AG09309 (cell line): ENCODE results near the gene TREH.
A peak's percentile ranks its signal among the peaks of the same experiment; 100 is the strongest.

Source experiments
- DNase-seq: peaks from one replicate; pipeline ENCODE4 v3.0.0-alpha.2; 2010; ENCODE audit warnings: low read depth
- H3K4me3 ChIP-seq: 2 replicates; pipeline ENCODE4 v1.5.1; 2011; ENCODE audit warnings: mild to moderate bottlenecking, low read depth, low read length, moderate library complexity; ENCODE audit not compliant: control insufficient read depth
- TF ChIP-seq, protein P1 (sequence below): IDR thresholded peaks from 2 replicates; pipeline ENCODE4 v1.5.1; 2011; ENCODE audit warnings: mild to moderate bottlenecking, low read depth, low read length, inconsistent platforms; ENCODE audit not compliant: insufficient read depth, control insufficient read depth; ENCODE audit errors: missing control alignments

The TREH gene

DNA sequence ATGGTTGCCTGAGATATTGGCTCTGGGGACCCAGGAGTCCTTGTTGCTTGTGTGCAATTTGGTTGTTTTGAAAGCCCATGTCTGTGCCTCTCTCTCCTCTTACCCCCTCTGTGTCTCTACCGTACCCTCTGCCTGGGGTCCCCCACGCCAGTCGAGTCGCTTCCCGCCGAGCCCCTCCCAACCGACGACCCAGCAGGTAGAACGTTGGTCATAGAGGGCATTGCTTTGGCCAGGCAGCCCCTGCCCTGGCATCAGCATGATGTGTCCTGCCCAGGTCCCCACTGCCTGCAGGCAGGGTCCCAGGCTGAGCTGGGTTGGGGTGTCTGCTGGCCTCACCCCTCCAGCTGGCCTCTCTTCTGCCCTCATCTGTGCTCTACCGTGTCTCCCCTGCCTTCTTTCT, 35.0 kb downstream of the TREH start:
- H3K4me3 ChIP-seq: no peak overlapping the region
- TF ChIP-seq, protein P1, sequence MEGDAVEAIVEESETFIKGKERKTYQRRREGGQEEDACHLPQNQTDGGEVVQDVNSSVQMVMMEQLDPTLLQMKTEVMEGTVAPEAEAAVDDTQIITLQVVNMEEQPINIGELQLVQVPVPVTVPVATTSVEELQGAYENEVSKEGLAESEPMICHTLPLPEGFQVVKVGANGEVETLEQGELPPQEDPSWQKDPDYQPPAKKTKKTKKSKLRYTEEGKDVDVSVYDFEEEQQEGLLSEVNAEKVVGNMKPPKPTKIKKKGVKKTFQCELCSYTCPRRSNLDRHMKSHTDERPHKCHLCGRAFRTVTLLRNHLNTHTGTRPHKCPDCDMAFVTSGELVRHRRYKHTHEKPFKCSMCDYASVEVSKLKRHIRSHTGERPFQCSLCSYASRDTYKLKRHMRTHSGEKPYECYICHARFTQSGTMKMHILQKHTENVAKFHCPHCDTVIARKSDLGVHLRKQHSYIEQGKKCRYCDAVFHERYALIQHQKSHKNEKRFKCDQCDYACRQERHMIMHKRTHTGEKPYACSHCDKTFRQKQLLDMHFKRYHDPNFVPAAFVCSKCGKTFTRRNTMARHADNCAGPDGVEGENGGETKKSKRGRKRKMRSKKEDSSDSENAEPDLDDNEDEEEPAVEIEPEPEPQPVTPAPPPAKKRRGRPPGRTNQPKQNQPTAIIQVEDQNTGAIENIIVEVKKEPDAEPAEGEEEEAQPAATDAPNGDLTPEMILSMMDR: no peak
- DNase-seq: no peak

DNA sequence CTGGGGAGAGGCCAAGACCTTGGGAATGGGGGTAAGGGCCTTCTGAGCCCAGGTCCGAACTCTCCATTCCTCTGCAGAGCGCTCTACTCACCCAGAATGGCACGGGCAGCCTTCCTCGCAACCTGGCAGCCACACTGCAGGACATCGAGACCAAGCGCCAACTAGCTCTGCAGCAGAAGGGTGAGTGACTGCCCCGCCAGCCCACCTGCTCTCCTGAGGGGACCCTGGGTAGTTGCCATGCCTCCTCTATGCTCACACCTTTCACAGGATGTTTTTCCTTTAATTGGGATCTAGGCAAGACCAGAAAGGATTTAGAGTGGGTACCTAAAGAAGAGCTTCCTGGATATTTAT, 35.5 kb downstream of the TREH start:
- DNase-seq: no peak
- TF ChIP-seq, protein P1: no peak
- no peak overlapping the region for H3K4me3 ChIP-seq

DNA sequence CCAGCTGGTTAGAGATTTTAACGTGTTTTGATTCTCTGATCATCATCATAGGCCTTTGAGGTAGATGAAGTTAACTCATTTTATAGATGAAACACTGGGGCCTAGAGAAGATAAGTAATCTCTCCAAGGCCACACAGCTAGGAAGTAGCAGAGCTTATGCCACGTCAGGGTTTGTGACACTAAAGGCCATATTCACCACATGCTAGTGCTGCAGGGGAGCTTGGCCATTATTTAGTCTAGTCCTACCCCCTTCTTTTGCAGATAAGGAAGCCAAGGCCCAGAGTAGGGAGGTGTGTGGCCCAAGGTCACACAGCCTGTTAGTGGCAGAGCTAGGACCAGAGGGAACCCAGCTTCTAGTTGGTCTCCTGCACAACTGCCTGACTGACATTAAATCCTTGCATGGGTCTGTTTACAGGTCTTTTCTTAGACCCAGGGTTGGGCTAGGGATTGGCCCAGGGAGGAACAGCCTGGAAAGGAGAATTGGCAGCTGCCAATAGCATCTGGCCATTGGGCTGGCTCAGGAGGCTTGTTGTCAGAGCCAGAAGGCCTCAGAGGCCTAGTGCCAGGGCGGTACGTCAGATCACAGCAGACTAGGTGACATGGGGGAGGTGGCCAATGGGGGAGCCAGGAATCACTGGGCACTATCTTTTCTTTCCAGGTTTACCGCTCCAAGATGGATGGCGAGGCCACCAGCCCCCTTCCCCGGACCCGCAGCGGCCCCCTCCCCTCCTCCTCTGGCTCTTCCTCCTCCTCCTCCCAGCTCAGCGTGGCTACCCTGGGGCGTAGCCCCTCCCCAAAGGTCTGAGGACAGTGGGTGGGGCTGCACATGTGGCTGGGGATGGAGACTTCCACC, 36.1 kb downstream of the TREH start:
- H3K4me3 ChIP-seq: no peak overlapping the region

DNA sequence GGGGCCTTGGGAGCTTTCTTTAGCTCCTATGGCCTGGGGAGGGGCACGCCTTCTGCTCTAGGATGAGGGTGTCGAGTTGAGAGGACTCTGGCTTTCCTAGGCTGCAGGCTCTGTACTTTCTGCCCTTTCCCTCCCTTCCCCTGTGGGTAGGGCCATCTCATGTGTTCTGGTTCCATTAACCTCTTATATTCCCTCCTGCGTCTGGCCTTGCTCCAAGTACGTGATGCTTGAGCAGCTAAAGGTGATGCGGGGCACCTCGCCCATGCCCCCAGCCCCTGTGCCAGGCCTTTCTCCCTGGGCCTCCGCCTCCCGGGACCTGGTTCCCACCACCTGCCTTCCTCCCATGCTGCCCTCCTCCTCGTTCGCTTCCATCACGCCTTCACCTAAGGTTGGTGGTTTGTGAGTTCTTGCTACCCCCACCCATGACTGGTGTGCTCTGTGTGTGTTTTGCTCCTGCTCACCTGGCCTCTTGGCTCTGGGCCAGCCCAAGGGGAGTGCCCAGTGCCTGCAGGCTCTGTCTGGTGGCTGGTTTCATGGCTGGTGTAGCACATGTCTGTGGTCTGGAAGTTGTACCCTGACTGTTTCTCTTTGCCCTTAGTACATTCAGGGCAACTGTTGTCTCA, 37.9 kb downstream of the TREH start:
- TF ChIP-seq, protein P1: no peak
- no peak overlapping the region for H3K4me3 ChIP-seq
- DNase-seq: no peak

More for the DNA sequence above, 36.1 kb downstream of the TREH start:
- TF ChIP-seq, protein P1: no peak
- no peak for DNase-seq

DNA sequence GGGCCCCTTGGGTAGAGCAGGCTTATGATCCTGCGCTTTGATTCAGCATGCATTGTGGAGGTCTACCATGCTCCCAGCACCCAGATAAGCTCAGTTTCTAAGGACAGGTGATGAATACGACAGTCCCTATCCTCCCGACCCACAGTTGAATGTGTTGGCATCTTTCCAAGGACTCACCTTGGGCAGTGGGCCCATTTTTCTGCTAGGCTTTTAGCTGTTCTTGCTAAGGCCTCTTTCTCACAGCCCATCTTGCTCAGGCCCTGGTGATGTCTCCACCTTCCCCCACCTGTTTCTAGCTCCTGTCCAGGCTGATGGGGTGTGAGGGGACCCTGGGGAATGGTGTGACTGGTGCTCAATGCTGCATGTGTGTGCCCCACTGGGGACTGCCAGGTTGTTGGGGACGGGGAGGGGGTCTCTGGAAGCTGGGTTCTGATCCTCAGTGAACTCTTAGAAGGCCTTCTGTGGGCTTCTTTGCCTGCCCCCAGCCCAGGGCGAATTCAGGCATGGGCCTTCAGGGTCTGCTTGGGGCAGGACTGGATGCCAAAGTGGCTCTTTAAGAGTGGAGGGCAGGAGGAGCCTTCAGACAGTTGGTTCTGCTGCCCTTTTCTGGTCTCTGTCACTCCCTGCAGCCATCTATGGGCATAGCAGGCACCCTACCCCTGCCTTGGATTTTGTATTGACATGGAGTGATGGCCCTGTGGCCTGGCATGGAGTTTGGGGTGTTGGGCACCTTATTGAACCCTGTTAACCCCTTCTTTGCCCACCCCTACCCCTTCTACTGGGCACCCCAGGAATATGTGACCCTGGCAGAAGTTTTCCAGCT, 38.9 kb downstream of the TREH start:
- H3K4me3 ChIP-seq: no peak overlapping the region
- TF ChIP-seq, protein P1: peak; percentile 16
- no peak for DNase-seq

DNA sequence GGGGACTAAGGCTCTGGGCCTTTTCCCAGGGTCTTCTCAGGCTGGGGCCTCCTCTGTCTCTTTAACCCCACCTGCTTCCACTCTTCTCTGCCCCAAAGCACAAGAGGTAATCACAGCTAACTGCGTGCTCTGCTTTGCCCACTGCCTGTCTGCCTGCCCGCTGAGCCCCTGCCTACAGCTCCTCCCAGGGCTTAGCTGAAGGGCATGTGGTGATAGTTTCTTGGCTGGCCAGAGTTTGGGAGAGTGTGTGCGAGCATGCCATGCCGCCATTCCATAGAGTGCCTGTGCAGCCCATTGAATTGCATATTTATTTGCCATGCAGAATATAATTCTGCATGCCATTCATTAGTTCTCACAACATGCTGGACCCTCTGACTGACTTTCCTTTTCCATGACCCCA, 39.6 kb downstream of the TREH start:
- DNase-seq: no peak
- no peak overlapping the region for H3K4me3 ChIP-seq
- TF ChIP-seq, protein P1: no peak
